Erythroblast (primary cell): ENCODE measurements around the gene STARD9.

Source experiments
- GATA1 ChIP-seq: IDR thresholded peaks from 2 replicates; pipeline ENCODE4 v1.6.1; 2011; ENCODE audit warnings: low read depth, mild to moderate bottlenecking, control low read depth, low read length, moderate library complexity
- POLR2A ChIP-seq: IDR thresholded peaks from 2 replicates; pipeline ENCODE4 v1.6.1; 2011; ENCODE audit warnings: mild to moderate bottlenecking, low read length

DNA sequence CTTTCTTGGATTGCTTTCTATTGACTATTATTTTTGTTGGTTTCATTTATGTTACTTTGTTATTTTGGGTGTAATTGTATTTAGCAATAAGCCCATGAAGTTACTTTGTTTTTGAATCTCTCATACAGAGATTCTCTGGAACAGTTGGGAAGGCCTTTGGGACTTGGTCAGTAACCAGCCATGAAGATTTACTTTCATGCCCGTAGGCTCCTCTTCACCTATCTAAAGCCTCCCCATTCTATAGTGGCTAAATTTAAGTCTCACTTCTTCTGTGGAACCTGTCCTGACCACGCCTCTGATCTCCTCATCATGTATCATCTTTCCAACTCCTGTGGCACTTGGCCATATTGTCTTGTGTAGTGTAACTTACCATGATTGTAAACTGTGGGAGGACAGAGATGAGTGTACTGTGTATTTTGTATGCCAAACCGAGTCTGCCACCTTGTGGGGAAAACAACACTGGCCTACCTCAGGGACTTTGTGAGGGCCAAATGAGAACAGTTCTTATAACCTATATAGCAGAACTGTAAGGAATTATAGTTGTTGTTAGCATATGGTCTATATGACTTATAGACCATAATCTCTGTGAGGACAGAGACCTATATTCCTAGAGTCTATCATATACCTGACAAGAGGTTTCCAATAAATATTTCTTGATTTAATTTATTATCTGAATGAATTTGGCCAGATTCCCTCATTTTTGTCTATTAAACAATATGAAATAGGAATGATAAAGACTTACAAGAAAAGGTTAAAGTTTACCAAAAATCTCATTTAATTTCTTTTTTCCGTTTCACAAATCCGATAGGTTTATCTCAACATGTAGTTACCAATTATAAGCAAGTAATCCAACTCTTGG is 75.0 kb downstream of the STARD9 start:
- TF ChIP-seq POLR2A: no peak
- no peak for TF ChIP-seq GATA1
